Karpas-422 (cell line): ENCODE data around the gene PTH1R. TPM values are rescaled to one million over a fixed set of nuclear protein-coding genes. Genes with fewer than 3 reads are reported as not detected.

Experiments
- DNase-seq: peaks from one replicate; pipeline ENCODE4 v3.0.0-alpha.2; 2015
- H2AFZ ChIP-seq: fragments of 200-600 bp; sonication (generic); 2 replicates; pipeline ENCODE4 v1.6.1; 2014; ENCODE audit warnings: antibody characterized with exemption, low read length, mixed read lengths
- H3K27ac ChIP-seq: fragments of 200-600 bp; sonication (generic); 2 replicates; pipeline ENCODE4 v1.5.1; 2014; ENCODE audit warnings: mild to moderate bottlenecking, low read length, moderate library complexity
- H3K27me3 ChIP-seq: fragments of 200-600 bp; sonication (generic); 2 replicates; pipeline ENCODE4 v1.6.1; 2014; ENCODE audit warnings: low read length, mixed read lengths
- H3K36me3 ChIP-seq: fragments of 200-600 bp; sonication (generic); 2 replicates; pipeline ENCODE4 v1.6.1; 2014; ENCODE audit warnings: low read length, mixed read lengths; ENCODE audit not compliant: insufficient read depth
- H3K4me1 ChIP-seq: fragments of 200-600 bp; sonication (generic); 2 replicates; pipeline ENCODE4 v1.6.1; 2014; ENCODE audit warnings: mild to moderate bottlenecking, low read length, mixed read lengths
- H3K4me2 ChIP-seq: fragments of 200-600 bp; sonication (generic); 2 replicates; pipeline ENCODE4 v1.6.1; 2014; ENCODE audit warnings: low read length, low read depth, mild to moderate bottlenecking; ENCODE audit not compliant: poor library complexity, severe bottlenecking
- H3K4me3 ChIP-seq: fragments of 200-600 bp; sonication (generic); 2 replicates; pipeline ENCODE4 v1.5.1; 2014; ENCODE audit warnings: mild to moderate bottlenecking, antibody characterized with exemption, low read length, mixed read lengths
- H3K79me2 ChIP-seq: fragments of 200-600 bp; sonication (generic); 2 replicates; pipeline ENCODE4 v1.6.1; 2014; ENCODE audit warnings: mild to moderate bottlenecking, low read length, mixed read lengths
- H3K9ac ChIP-seq: fragments of 200-600 bp; sonication (generic); 2 replicates; pipeline ENCODE4 v1.6.0; 2014; ENCODE audit warnings: low read length
- H3K9me2 ChIP-seq: fragments of 200-600 bp; sonication (generic), shearing (Covaris generic); replicated peaks from 2 replicates; pipeline ENCODE4 v1.6.0; 2014; ENCODE audit warnings: mild to moderate bottlenecking, low read length, moderate library complexity; ENCODE audit not compliant: insufficient read depth
- H3K9me3 ChIP-seq: fragments of 300-700, 200-600 bp; sonication (generic); 2 replicates; pipeline ENCODE4 v1.6.1; 2014; ENCODE audit warnings: low read length, mixed read lengths
- H4K20me1 ChIP-seq: fragments of 200-600 bp; sonication (generic); 2 replicates; pipeline ENCODE4 v1.6.1; 2014; ENCODE audit warnings: mild to moderate bottlenecking, antibody characterized with exemption, low read length, low read depth; ENCODE audit not compliant: insufficient read depth
- total RNA-seq: library from RNA; depleted of rRNA; stranded (reverse); fragments of >200 nt; shearing (Covaris generic); gene quantifications from 2 replicates; pipeline ENCODE4 v1.2.3, GENCODE V29; 2014; ENCODE audit warnings: low replicate concordance

PTH1R gene
- total RNA-seq, 1 experiment from 2014 or later = not detected

DNA sequence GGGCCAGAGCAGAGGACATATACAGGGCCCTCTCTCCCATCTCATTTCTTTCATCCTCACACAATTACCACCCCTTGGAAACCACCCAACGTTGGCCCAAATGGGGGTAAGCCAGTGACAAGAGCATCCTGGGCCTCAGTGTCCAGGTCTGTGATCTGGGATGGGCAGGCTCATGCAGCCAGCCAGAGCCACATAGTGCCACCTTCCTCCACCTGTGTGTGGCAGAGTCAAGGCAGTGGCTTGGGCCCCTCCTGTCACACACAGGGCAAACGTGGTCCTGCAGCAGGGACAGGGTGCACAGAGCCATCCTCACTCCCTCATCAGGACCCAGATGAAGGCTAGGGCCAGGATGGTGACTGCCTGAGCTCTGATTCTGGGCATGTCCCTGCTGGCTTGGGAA lies 12.0 kb upstream of the PTH1R start:
- H3K79me2 ChIP-seq = no peaks in the 10 kb centered on the region
- H3K4me2 ChIP-seq = no peak overlapping the region
- no peak overlapping the region for H2AFZ ChIP-seq
- no peaks in the 10 kb centered on the region for H3K9me3 ChIP-seq
- H3K9ac ChIP-seq = no peak overlapping the region
- H4K20me1 ChIP-seq = no peaks in the 10 kb centered on the region
- H3K4me1 ChIP-seq = no peaks in the 10 kb centered on the region
- DNase-seq = no peak
- no peaks in the 10 kb centered on the region for H3K36me3 ChIP-seq
- H3K27ac ChIP-seq = no peak overlapping the region
- no peak overlapping the region for H3K4me3 ChIP-seq
- no peaks in the 10 kb centered on the region for H3K27me3 ChIP-seq
- H3K9me2 ChIP-seq = no peaks in the 10 kb centered on the region

DNA sequence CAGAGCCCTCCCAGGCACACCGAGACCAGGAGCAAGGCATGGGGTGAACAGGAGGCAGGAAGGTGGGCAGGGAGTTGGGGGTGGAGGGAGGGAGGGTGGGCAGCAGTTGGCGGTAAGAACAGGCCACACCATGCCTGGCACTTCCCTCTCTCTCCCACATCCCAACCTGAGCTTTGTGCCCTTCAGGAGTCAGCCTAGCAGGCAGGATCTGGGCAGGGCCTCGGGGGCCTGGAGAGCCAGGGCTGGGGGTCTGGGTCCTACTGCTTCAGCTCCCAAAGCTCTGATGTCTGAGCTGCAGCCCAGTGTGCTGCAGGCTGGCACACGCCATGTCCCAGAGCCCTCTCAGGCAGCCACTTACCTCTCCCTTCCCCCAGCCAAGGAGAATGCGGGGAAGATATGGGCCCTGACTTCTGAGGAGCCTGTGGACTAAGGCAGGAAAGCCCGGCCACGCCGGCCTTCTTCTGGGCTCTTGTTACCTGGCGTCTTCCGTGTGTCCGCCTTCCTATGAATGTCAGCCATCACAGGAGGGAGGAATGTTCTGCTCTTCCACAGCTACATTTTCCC lies 11.4 kb upstream of the PTH1R start:
- H3K27me3 ChIP-seq = no peaks in the 10 kb centered on the region
- no peaks in the 10 kb centered on the region for H4K20me1 ChIP-seq
- H3K27ac ChIP-seq = no peak overlapping the region
- H3K4me1 ChIP-seq = no peaks in the 10 kb centered on the region
- no peak overlapping the region for H2AFZ ChIP-seq
- H3K79me2 ChIP-seq = no peaks in the 10 kb centered on the region
- no peak overlapping the region for H3K4me3 ChIP-seq
- no peak overlapping the region for H3K4me2 ChIP-seq
- H3K9me2 ChIP-seq = no peaks in the 10 kb centered on the region
- H3K9ac ChIP-seq = no peak overlapping the region
- DNase-seq = no peak
- no peaks in the 10 kb centered on the region for H3K9me3 ChIP-seq
- no peaks in the 10 kb centered on the region for H3K36me3 ChIP-seq

DNA sequence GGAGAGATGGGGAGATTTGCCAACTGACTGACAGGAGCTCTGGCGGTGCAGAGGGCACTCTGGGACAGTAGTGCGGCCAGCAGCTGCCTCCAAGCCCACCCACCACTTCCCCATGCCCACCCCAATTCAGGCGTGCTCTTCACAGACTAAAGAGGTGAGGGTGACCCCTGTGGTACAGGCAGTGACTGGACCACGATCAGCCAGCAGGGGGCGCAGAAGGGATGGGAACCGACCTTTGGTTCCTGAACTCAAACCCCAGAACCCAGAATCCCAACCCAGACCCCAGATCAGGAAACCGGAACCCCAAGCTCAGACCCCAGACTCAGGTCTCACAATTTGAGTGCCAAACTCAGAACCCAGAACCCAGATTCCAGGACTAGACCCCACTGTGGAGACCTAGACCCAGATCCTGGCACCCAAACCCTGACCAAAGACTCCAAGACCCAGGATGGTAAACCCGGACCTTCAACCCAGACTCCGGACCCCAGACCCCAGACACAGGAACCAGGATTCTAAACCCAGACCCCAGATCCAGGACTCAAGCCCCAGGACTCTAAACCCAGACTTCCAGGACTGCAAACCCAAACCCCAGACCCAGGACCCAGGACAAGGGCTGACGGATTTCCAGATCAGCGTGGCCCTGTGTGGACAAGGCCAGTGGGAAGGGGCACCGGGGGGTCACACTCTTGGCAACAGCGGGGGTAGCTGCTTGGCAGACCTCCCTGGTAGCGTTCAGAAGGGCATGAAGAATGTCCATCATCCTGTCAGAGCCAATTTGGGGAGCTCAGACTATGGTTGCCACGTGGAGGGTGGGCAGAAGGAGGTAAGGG lies 10.6 kb upstream of the PTH1R start:
- Histone ChIP-seq H3K9ac (no peak overlapping the region), H3K9me2 (no peaks in the 10 kb centered on the region), H4K20me1 (no peaks in the 10 kb centered on the region), H2AFZ (no peak overlapping the region), H3K4me1 (no peaks in the 10 kb centered on the region), H3K27me3 (no peaks in the 10 kb centered on the region), H3K9me3 (no peaks in the 10 kb centered on the region), H3K79me2 (no peaks in the 10 kb centered on the region), H3K4me2 (no peak overlapping the region), H3K36me3 (no peaks in the 10 kb centered on the region), H3K27ac (no peak overlapping the region), H3K4me3 (no peak overlapping the region)
- peak; percentile 91 for DNase-seq

DNA sequence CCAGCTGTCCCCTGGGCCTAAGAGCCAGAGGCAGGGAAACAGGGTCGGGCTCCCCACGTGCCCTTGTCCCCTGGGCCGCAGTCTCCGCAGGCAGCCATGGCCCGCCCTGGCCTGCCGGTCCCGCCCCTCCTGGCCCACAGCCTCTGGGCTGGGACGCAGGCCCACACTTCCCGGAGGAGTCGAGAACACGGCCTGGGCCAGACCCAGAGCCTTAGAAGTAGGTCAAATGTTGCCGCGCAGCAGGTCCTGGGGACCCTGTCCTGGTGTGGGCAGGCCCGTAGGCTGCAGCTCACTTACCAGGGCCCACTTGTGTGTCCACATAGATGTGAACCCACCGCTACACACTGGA lies 10.0 kb upstream of the PTH1R start:
- no peaks in the 10 kb centered on the region for H3K79me2 ChIP-seq
- no peak overlapping the region for H3K4me2 ChIP-seq
- H3K27ac ChIP-seq = no peak overlapping the region
- no peak for DNase-seq
- no peaks in the 10 kb centered on the region for H3K36me3 ChIP-seq
- H4K20me1 ChIP-seq = no peaks in the 10 kb centered on the region
- no peak overlapping the region for H2AFZ ChIP-seq
- H3K9ac ChIP-seq = no peak overlapping the region
- H3K4me3 ChIP-seq = no peak overlapping the region
- H3K9me3 ChIP-seq = no peaks in the 10 kb centered on the region
- no peaks in the 10 kb centered on the region for H3K9me2 ChIP-seq
- H3K4me1 ChIP-seq = no peaks in the 10 kb centered on the region
- H3K27me3 ChIP-seq = no peaks in the 10 kb centered on the region

DNA sequence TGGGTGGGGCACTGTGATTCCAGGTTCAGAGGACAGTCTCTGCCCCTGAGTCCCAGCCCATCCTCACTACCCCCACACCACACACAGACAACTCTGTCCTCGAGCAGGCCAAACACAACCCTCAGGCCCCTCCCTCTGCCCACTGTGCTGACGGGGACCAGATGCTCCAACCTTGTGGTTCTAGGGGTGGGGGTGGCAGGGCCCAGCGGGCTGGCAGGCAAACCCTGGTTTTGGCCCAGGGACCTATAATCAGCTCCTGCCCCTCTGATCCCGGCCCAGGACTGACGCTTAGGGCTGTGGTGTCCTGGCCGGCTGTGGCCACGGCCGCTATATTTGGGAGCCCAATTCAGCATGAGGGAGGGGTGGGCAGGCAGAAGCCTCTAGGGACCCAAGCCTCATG lies 9.2 kb upstream of the PTH1R start:
- no peak overlapping the region for H3K9ac ChIP-seq
- no peaks in the 10 kb centered on the region for H3K36me3 ChIP-seq
- H2AFZ ChIP-seq = no peak overlapping the region
- H3K9me3 ChIP-seq = no peaks in the 10 kb centered on the region
- no peaks in the 10 kb centered on the region for H3K4me1 ChIP-seq
- H3K27ac ChIP-seq = no peak overlapping the region
- no peaks in the 10 kb centered on the region for H3K9me2 ChIP-seq
- H3K79me2 ChIP-seq = no peaks in the 10 kb centered on the region
- H3K27me3 ChIP-seq = no peaks in the 10 kb centered on the region
- no peak for DNase-seq
- no peaks in the 10 kb centered on the region for H4K20me1 ChIP-seq
- H3K4me3 ChIP-seq = no peak overlapping the region
- H3K4me2 ChIP-seq = no peak overlapping the region

DNA sequence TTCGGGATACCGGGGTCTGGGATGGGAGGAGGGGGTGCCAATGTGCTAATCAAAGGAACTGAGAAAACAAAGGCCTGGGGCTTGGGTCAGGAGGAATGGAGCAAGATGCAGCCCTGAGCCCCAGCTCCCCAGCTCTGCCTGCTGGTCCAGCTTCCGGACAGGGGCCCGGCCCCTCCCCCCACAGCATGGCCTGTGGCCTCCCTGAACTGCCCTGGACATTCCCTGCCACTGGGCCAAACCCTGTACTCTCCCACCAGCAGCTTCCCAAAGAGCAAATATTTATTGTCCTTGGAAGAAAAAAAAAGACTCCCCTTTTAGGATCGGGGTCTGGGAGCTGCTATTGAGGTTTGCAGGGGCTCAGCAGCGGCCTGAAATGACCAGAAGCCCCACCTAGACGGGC lies 8.6 kb upstream of the PTH1R start:
- Histone ChIP-seq H3K9me3 (no peaks in the 10 kb centered on the region), H3K4me3 (no peak overlapping the region)

DNA sequence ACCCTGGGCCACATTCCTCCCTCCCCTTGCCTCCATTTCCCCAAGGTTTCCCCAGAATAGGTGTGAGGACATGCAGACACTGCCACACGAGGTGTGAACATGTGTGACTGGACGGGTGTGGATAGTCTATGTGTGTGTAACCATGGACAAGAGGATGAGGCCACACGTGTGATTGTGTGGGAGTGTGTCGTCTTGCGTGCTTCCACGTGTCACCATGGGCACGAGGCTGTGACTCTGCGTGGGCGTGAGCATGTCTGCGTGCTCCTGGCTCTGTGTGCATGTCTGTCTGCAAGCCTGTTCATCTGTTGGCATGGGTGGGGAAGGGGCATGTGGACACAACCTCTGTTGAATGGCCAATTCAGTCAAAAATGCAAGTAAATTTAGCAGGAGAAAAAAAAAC lies 8.1 kb upstream of the PTH1R start:
- Histone ChIP-seq H3K27ac (no peak overlapping the region), H3K9me3 (no peaks in the 10 kb centered on the region), H3K79me2 (no peaks in the 10 kb centered on the region), H3K27me3 (no peaks in the 10 kb centered on the region), H3K4me2 (no peak overlapping the region), H3K4me3 (no peak overlapping the region), H3K4me1 (no peaks in the 10 kb centered on the region), H3K36me3 (no peaks in the 10 kb centered on the region), H2AFZ (no peak overlapping the region), H3K9ac (no peak overlapping the region), H3K9me2 (no peaks in the 10 kb centered on the region), H4K20me1 (no peaks in the 10 kb centered on the region)
- no peak for DNase-seq

More for the DNA sequence above, 8.6 kb upstream of the PTH1R start:
- Histone ChIP-seq H3K4me2 (no peak overlapping the region), H3K36me3 (no peaks in the 10 kb centered on the region), H3K4me1 (no peaks in the 10 kb centered on the region), H3K27me3 (no peaks in the 10 kb centered on the region), H3K27ac (no peak overlapping the region), H3K9ac (no peak overlapping the region), H3K79me2 (no peaks in the 10 kb centered on the region), H4K20me1 (no peaks in the 10 kb centered on the region), H3K9me2 (no peaks in the 10 kb centered on the region), H2AFZ (no peak overlapping the region)
- DNase-seq = no peak

DNA sequence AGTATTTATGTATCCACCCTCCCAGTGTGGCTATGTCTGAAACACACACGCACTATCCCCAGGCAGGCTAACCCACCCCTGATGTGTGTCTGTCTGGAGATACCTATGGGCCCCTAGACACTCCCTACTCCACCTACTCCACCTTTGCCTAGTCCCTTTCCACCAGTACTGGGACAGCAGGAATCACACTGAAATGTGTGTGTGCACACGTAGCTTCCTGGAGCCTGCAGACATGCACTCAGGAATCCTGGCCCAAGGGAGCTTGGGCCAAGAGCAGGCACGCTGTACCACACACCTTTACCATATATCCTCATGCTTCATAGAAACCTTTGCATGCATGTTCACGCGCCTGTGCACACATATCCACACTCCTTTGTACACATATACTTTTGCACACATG lies 6.9 kb upstream of the PTH1R start:
- H3K27ac ChIP-seq = no peak overlapping the region
- no peaks in the 10 kb centered on the region for H3K79me2 ChIP-seq
- DNase-seq = no peak
- no peaks in the 10 kb centered on the region for H3K4me1 ChIP-seq
- no peak overlapping the region for H3K9ac ChIP-seq
- H3K9me2 ChIP-seq = no peaks in the 10 kb centered on the region
- no peak overlapping the region for H3K4me3 ChIP-seq
- H3K36me3 ChIP-seq = no peaks in the 10 kb centered on the region
- H4K20me1 ChIP-seq = no peaks in the 10 kb centered on the region
- no peak overlapping the region for H3K4me2 ChIP-seq
- H3K9me3 ChIP-seq = no peaks in the 10 kb centered on the region
- no peaks in the 10 kb centered on the region for H3K27me3 ChIP-seq
- H2AFZ ChIP-seq = no peak overlapping the region
